GM12872 (cell line): ENCODE results near the gene LPCAT3.

Experiments
- TF ChIP-seq, protein P1 (sequence below): IDR thresholded peaks from 3 replicates; pipeline ENCODE4 v1.5.1; 2011; ENCODE audit warnings: low read depth, mild to moderate bottlenecking, low read length, moderate library complexity; ENCODE audit not compliant: insufficient read depth

The LPCAT3 gene

DNA sequence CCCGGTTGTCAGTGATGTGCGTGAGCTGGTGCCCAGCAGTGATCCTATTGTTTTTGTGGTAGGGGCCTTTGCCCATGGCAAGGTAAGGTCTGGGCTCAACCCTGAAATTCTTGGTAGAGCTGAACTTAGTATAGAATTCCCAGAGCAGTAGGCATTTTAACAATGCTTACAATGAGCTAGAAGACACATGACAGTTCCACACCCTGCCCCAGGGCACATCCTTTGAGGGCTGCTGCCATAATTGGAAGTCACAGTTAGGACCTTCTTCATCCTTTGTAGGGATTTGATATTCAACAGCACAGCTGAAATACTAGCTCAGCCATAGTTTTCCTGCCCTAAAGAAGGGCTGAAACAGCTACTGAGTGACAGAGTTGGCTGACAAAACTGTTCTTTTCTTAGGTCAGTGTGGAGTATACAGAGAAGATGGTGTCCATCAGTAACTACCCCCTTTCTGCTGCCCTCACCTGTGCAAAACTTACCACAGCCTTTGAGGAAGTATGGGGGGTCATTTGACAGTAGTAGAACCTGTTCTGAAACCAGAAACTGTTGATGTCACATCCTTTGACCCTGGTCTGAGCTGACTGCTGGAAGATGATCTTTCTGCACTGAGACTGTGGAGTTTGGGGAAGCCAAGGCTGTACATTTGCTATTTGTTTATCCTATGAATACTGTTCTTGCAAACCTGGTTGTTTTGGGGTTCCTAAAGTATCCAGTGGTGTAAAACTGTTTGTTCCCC is 42.8 kb downstream of the LPCAT3 start:
- TF ChIP-seq, protein P1, sequence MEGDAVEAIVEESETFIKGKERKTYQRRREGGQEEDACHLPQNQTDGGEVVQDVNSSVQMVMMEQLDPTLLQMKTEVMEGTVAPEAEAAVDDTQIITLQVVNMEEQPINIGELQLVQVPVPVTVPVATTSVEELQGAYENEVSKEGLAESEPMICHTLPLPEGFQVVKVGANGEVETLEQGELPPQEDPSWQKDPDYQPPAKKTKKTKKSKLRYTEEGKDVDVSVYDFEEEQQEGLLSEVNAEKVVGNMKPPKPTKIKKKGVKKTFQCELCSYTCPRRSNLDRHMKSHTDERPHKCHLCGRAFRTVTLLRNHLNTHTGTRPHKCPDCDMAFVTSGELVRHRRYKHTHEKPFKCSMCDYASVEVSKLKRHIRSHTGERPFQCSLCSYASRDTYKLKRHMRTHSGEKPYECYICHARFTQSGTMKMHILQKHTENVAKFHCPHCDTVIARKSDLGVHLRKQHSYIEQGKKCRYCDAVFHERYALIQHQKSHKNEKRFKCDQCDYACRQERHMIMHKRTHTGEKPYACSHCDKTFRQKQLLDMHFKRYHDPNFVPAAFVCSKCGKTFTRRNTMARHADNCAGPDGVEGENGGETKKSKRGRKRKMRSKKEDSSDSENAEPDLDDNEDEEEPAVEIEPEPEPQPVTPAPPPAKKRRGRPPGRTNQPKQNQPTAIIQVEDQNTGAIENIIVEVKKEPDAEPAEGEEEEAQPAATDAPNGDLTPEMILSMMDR: no peak

DNA sequence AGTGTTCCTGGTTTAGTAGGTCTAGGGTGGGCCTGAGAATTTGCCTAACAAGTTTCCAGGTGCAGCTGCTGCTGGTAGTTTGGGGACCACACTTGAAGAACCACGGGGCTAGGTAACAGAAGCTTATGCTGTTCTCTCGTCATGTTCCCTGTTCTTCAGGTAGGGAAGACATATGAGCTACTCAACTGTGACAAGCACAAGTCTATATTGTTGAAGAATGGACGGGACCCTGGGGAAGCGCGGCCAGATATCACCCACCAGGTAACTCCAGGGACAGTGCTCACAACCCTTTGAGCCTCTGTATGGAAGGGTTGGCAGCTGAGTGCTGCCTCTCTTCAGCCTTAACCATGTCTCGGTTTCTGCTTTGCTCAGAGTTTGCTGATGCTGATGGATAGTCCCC is 44.1 kb downstream of the LPCAT3 start:
- TF ChIP-seq, protein P1: no peak

DNA sequence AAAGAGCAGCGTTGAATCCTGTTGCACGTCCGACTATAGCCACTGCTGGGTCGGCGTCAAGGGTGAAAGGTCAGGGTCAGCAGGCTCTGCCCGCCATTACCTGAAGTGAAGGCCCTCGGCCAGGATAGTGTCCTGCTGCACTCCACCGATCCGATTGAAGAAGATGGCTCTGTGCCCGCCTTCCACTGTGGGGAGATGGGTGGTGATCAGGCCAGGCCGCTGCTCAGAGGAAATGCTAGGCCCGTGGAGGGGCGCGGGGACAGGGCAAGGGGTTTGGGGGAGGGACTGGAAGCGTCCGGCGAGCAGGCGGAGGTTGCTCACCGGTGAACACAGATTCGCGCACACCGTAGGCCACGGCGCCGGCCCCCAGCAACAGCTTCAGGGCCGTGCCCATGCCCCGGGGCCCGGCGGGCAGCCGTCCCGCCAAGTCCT is 48.2 kb downstream of the LPCAT3 start:
- TF ChIP-seq, protein P1: no peak

DNA sequence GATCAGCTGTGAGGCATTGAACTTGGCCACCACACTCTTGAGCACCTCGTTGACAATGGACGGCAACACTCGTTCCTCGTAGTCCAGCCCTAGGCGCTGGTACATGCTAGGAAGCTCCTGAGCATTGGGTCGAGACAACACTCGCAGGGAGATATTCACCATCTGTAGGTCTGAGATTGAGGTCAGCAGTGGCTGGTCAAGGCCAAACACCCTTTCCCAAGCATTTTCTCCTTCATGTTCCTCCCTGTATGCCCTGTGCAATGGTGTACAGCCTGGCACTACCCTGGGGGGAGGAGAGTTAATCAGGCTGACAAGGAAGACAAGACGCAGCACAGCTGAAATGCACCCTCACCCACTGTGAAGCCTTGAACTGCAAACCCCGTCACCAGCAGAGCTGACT is 49.9 kb downstream of the LPCAT3 start:
- TF ChIP-seq, protein P1: no peak

DNA sequence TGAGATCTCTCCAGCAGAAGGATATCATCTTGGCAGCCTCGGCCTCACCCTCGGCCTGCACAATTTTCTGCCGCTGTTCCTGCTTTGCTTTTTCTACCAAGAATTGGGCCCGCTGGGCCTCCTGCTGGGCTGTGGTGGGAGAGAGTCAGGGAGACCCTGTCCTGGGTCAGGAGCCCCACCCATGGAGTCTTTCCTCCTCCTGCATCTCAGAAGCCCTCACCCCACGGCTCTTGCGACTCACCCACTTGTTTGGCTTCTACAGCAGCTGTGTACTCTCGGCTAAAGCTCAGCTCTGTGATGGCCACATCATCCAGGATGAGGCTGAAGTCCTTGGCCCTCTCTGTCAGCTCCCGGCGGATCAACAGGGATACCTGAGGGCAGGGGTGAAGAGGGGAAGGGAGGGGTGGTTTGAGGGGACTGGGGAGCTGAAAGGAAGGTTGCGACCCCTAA is 50.6 kb downstream of the LPCAT3 start:
- TF ChIP-seq, protein P1: no peak

DNA sequence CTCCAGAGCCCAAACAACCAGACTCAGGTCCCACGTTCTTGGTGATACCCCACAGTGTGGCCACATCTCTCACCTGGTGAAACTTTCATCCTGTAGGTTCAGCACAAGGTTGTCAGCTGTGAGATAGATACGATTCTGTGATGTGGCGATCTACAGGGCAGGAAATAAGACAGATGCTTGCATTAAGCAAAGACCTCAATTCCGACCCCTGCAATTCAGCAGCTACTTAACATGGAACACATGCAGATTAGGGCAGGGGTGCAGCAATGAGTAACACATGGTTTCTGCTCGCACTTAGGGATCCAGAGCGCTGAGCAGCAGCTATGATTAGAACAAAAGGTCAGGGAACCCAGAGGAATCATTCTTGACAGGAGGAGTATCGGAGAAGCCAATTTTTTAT is 51.9 kb downstream of the LPCAT3 start:
- TF ChIP-seq, protein P1: no peak

DNA sequence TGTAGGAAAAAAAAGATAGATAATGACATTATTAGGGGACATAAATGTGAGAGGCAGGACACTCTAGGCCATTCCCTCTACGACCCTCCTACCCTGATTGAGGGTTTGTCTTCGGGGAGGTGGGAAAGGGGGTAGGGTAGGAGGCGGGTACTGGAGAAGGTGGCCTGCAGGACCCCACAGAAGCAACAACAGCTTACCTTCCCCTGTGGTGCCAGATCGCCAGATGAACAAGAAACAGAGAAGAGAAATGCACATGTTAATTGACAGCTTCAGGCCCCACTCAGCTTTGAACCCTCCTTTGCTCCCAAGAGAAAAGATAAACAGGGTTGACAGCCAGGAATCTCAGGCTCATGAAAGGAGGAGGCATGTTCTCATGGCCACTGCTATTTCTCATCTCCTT is 52.6 kb downstream of the LPCAT3 start:
- TF ChIP-seq, protein P1: no peak
